CD4-positive, alpha-beta T cell (primary cell): Measurements from ENCODE around the gene ZNF25. TPM values are rescaled to one million over a fixed set of nuclear protein-coding genes. Genes with fewer than 3 reads are reported as not detected.

ENCODE experiments used
- ATAC-seq: fragments of 200-7000 bp; cut with Tn5 transposase; one replicate; pipeline ENCODE4 v1.10.0; 2022; ENCODE audit warnings: mild to moderate bottlenecking; ENCODE audit not compliant: poor library complexity
- CTCF ChIA-PET: fragments of 350-600 bp; sonication (Branson Sonifier 250); formaldehyde crosslinking; loops from one replicate; lab custom pipeline; 2021; ENCODE audit warnings: antibody characterized with exemption, inconsistent platforms; lab: Charles Lee
- POLR2A ChIA-PET: fragments of 350-600 bp; sonication (Branson Sonifier 250); formaldehyde crosslinking; loops from one replicate; lab custom pipeline; 2021; ENCODE audit warnings: antibody characterized with exemption, inconsistent platforms; lab: Charles Lee
- DNase-seq, 14 experiments: peaks; one replicate each; pipeline ENCODE4 v3.0.0-alpha.2; 2013 to 2020; ENCODE audit warnings: mixed read lengths in 2 of 14
- H3K27ac ChIP-seq, 2 donors: one replicate each; pipeline versions ENCODE4 v1.5.1 to v1.7.0; 2013; ENCODE audit warnings: low read length in 2 of 2, low read depth in 1 of 2, mild to moderate bottlenecking in 1 of 2
- H3K27me3 ChIP-seq, 2 experiments: 1 replicate in 1 of 2; 2 replicates in 1 of 2; pipeline versions ENCODE4 v1.6.1 to v1.7.0; 2013; ENCODE audit warnings: low read length in 2 of 2, control low read depth in 1 of 2, mild to moderate bottlenecking in 1 of 2, moderate library complexity in 1 of 2; ENCODE audit not compliant: insufficient read depth in 2 of 2, control insufficient read depth in 1 of 2
- H3K36me3 ChIP-seq: one replicate; pipeline ENCODE4 v1.6.1; 2013; ENCODE audit warnings: low read length, control low read depth; ENCODE audit not compliant: insufficient read depth
- H3K4me1 ChIP-seq: one replicate; pipeline ENCODE4 v1.6.1; 2013; ENCODE audit warnings: low read length, control low read depth; ENCODE audit not compliant: insufficient read depth
- H3K4me3 ChIP-seq: one replicate; pipeline ENCODE4 v1.5.1; 2013; ENCODE audit warnings: mild to moderate bottlenecking, low read length, moderate library complexity
- H3K9me3 ChIP-seq, 2 experiments: 1 replicate in 1 of 2; 2 replicates in 1 of 2; pipeline versions ENCODE4 v1.6.1 to v1.7.0; 2013; ENCODE audit warnings: low read length in 2 of 2, mild to moderate bottlenecking in 2 of 2, control low read depth in 1 of 2, moderate library complexity in 1 of 2; ENCODE audit not compliant: control insufficient read depth in 1 of 2, insufficient read depth in 1 of 2
- H3K27ac Mint-ChIP-seq: one replicate; pipeline ENCODE4 v1.8.0; 2020; ENCODE audit warnings: mixed read lengths
- H3K27me3 Mint-ChIP-seq: one replicate; pipeline ENCODE4 v1.8.0; 2021; ENCODE audit warnings: mixed read lengths
- H3K36me3 Mint-ChIP-seq: one replicate; pipeline ENCODE4 v1.8.0; 2021; ENCODE audit warnings: low read depth, mixed read lengths
- H3K4me1 Mint-ChIP-seq: one replicate; pipeline ENCODE4 v1.8.0; 2021; ENCODE audit warnings: low read depth, mixed read lengths
- H3K4me3 Mint-ChIP-seq: one replicate; pipeline ENCODE4 v1.8.0; 2020; ENCODE audit warnings: mild to moderate bottlenecking, mixed read lengths
- H3K9me3 Mint-ChIP-seq: one replicate; pipeline ENCODE4 v1.8.0; 2020; ENCODE audit warnings: mixed read lengths
- intact Hi-C, 2 experiments: fragments of 100-400 bp; cut with DNase I in 1 of 2; cut with micrococcal nuclease in 1 of 2; formaldehyde crosslinking; loops; one replicate each; pipeline versions ENCODE4 v1.15.1 to v1.9.0; 2023 to 2025; cut with DNase I, micrococcal nuclease
- total RNA-seq, 174 experiments: library from RNA in 2 of 174; stranded (reverse) in 2 of 174; gene quantifications; one replicate each; pipeline ENCODE4 v1.2.3 and lab custom pipeline; 2021 to 2026
- TF ChIP-seq, protein P1 (sequence below): fragments of 200-600 bp; IDR thresholded peaks from one replicate; pipeline ENCODE4 v1.8.0; 2022; ENCODE audit warnings: antibody characterized with exemption, mild to moderate bottlenecking

ZNF25 gene
- total RNA-seq, 2 experiments from 2014 or later, result 4.6 to 5.4 TPM

DNA sequence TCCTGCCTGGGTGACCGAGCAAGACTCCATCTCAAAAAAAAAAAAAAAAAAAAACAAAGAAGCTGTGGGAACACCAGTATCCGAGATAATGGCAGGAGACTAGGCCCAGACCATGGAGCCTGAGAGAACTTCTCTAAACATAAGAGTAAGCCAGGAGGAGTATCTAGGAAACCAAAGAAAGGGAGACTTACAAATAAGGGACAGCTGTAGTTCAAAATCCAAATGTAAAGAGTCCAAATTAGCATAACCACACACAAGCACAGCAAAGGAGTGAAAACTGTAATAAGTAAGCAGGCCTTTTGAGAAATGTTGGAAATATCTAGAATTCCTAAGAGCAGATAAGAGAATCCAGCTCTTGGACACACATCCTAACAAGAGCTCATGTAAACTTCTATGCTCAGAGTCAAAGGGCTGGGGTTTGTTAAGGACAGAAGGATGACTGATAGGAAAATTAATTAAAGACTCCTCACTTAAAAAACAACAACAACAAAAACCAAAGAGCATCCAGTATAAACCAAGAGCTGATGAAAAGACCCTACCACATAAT, 15.8 kb downstream of the ZNF25 start:
- ChIA-PET CTCF (no interaction called here), POLR2A (interaction anchor here (1.1 kb wide), 1 partner anchor 16 kb away, joined by 3 read pairs; no protein-coding TSS in a partner anchor)
- ATAC-seq (no peak), DNase-seq (no peak)
- Histone ChIP-seq H3K9me3 (peaks cover 7 to 9% of the 10 kb centered on the region in 2 experiments), H3K27ac (no peak overlapping the region), H3K4me1 (no peaks in the 10 kb centered on the region), H3K36me3 (peaks cover 29% of the 10 kb centered on the region), H3K4me3 (no peak overlapping the region), H3K27me3 (no peaks in the 10 kb centered on the region)
- Mint-ChIP-seq H3K4me3 (no peak overlapping the region), H3K27ac (no peak overlapping the region), H3K36me3 (peaks cover 90% of the 10 kb centered on the region), H3K27me3 (no peaks in the 10 kb centered on the region), H3K9me3 (peaks cover 6% of the 10 kb centered on the region), H3K4me1 (no peaks in the 10 kb centered on the region)
- intact Hi-C loops, result no loop called here
- TF ChIP-seq, protein P1, sequence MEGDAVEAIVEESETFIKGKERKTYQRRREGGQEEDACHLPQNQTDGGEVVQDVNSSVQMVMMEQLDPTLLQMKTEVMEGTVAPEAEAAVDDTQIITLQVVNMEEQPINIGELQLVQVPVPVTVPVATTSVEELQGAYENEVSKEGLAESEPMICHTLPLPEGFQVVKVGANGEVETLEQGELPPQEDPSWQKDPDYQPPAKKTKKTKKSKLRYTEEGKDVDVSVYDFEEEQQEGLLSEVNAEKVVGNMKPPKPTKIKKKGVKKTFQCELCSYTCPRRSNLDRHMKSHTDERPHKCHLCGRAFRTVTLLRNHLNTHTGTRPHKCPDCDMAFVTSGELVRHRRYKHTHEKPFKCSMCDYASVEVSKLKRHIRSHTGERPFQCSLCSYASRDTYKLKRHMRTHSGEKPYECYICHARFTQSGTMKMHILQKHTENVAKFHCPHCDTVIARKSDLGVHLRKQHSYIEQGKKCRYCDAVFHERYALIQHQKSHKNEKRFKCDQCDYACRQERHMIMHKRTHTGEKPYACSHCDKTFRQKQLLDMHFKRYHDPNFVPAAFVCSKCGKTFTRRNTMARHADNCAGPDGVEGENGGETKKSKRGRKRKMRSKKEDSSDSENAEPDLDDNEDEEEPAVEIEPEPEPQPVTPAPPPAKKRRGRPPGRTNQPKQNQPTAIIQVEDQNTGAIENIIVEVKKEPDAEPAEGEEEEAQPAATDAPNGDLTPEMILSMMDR, result no peak

DNA sequence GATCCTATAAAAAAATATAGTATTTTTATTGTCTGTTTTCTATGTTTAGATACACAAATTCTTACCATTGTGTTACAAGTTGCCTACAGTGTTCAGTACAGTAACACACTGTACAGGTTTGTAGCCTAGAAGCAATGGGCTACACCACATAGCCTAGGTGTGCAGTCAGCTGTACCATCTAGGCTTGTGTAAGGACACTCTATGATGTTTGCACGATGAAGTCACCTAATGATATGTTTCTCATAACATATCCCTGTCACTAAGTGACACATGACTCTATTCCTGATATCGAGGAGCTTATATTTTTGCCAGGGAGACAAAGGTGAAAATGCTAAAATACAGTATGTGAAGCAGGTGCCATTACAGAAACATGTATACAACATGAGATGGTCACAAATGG, 18.6 kb downstream of the ZNF25 start:
- H3K4me1 Mint-ChIP-seq, result no peaks in the 10 kb centered on the region
- CTCF ChIA-PET, result no interaction called here
- no peaks in the 10 kb centered on the region for H3K4me1 ChIP-seq
- H3K27ac ChIP-seq, result no peak overlapping the region
- H3K4me3 ChIP-seq, result no peak overlapping the region
- H3K9me3 Mint-ChIP-seq, result peaks cover 16% of the 10 kb centered on the region
- H3K9me3 ChIP-seq, result peaks cover 0 to 14% of the 10 kb centered on the region in 2 experiments
- TF ChIP-seq, protein P1, result no peak
- no peaks in the 10 kb centered on the region for H3K27me3 ChIP-seq
- POLR2A ChIA-PET, result no interaction called here
- peaks cover 44% of the 10 kb centered on the region for H3K36me3 ChIP-seq
- H3K36me3 Mint-ChIP-seq, result peaks cover 91% of the 10 kb centered on the region
- no peak for DNase-seq
- H3K27me3 Mint-ChIP-seq, result no peaks in the 10 kb centered on the region
- no peak overlapping the region for H3K4me3 Mint-ChIP-seq
- intact Hi-C loops, result loop anchor here in 1 of 2 experiments (10.0 kb wide), 1 partner anchor 73 kb away; no protein-coding TSS in a partner anchor
- H3K27ac Mint-ChIP-seq, result no peak overlapping the region
- no peak for ATAC-seq

GRCh38 chr10:37952926-37953325, 23.5 kb downstream of the ZNF25 start:
- Mint-ChIP-seq H3K4me1 (no peaks in the 10 kb centered on the region), H3K27me3 (no peaks in the 10 kb centered on the region), H3K27ac (no peak overlapping the region), H3K9me3 (peaks cover 18% of the 10 kb centered on the region), H3K4me3 (no peak overlapping the region), H3K36me3 (peaks cover 99% of the 10 kb centered on the region)
- H3K27ac ChIP-seq, result no peak overlapping the region
- intact Hi-C loops, result loop anchor here in 1 of 2 experiments (10.0 kb wide), 1 partner anchor 68 kb away; no protein-coding TSS in a partner anchor
- H3K36me3 ChIP-seq, result peaks cover 68% of the 10 kb centered on the region
- ATAC-seq, result no peak
- POLR2A ChIA-PET, result no interaction called here
- no peak for DNase-seq
- CTCF ChIA-PET, result no interaction called here
- no peak overlapping the region for H3K4me3 ChIP-seq
- no peaks in the 10 kb centered on the region for H3K4me1 ChIP-seq
- H3K9me3 ChIP-seq, result peaks cover 0 to 27% of the 10 kb centered on the region in 2 experiments
- TF ChIP-seq, protein P1, result no peak
- no peaks in the 10 kb centered on the region for H3K27me3 ChIP-seq
